Activated CD8-positive, alpha-beta T cell treated with anti-CD3 and anti-CD28 coated beads for 36 hours (primary cell): ENCODE results near the gene SORT1. TPM values are rescaled to one million over a fixed set of nuclear protein-coding genes. Genes with fewer than 3 reads are reported as not detected.

Experiments
- ATAC-seq: fragments of 200-7000 bp; cut with Tn5 transposase; one replicate; pipeline ENCODE4 v1.10.0; 2021; ENCODE audit warnings: mild to moderate bottlenecking, moderate library complexity
- CTCF ChIA-PET: fragments of 350-600 bp; sonication (Branson Sonifier 250); formaldehyde crosslinking; loops from one replicate; lab custom pipeline; 2021; ENCODE audit warnings: antibody characterized with exemption; lab: Charles Lee
- POLR2A ChIA-PET: fragments of 350-600 bp; sonication (Branson Sonifier 250); formaldehyde crosslinking; loops from one replicate; lab custom pipeline; 2021; ENCODE audit warnings: antibody characterized with exemption; lab: Charles Lee
- DNase-seq: peaks from one replicate; pipeline ENCODE4 v3.0.0-alpha.2; 2020
- H3K27ac Mint-ChIP-seq: one replicate; pipeline ENCODE4 v1.8.0; 2021; ENCODE audit warnings: mild to moderate bottlenecking, mixed read lengths
- H3K27me3 Mint-ChIP-seq: one replicate; pipeline ENCODE4 v1.8.0; 2021; ENCODE audit warnings: mixed read lengths
- H3K36me3 Mint-ChIP-seq: one replicate; pipeline ENCODE4 v1.8.0; 2021; ENCODE audit warnings: low read depth, mixed read lengths
- H3K4me1 Mint-ChIP-seq: one replicate; pipeline ENCODE4 v1.8.0; 2021; ENCODE audit warnings: low read depth, mixed read lengths
- H3K4me3 Mint-ChIP-seq: one replicate; pipeline ENCODE4 v1.8.0; 2021; ENCODE audit warnings: mild to moderate bottlenecking, moderate library complexity, mixed read lengths
- H3K9me3 Mint-ChIP-seq: one replicate; pipeline ENCODE4 v1.8.0; 2021; ENCODE audit warnings: mixed read lengths
- CTCF ChIP-seq: fragments of 200-600 bp; IDR thresholded peaks from one replicate; pipeline ENCODE4 v1.8.0; 2022; ENCODE audit warnings: antibody characterized with exemption, mild to moderate bottlenecking
- intact Hi-C: fragments of 100-400 bp; cut with micrococcal nuclease; formaldehyde crosslinking; loops from one replicate; pipeline ENCODE4 v1.10.0; 2022
- total RNA-seq, 2 experiments: library from RNA; stranded (reverse); gene quantifications; one replicate each; pipeline ENCODE4 v1.2.3, GENCODE V29; 2021

The SORT1 gene
- total RNA-seq, 2 experiments from 2014 or later: 2.5 to 3.2 TPM

GRCh38 chr1:109269212-109269980, 128.3 kb downstream of the SORT1 start:
- Mint-ChIP-seq H3K36me3 (no peaks in the 10 kb centered on the region), H3K27ac (no peak overlapping the region), H3K4me3 (no peak overlapping the region), H3K4me1 (no peaks in the 10 kb centered on the region), H3K27me3 (no peaks in the 10 kb centered on the region), H3K9me3 (no peaks in the 10 kb centered on the region)
- ChIA-PET CTCF (interaction anchor here (0.7 to 2.5 kb wide), 2 partner anchors 68 to 129 kb away, joined by 3 to 11 read pairs; partner anchors contain the start of gene SORT1), POLR2A (no interaction called here)
- DNase-seq: no peak
- intact Hi-C loops: no loop called here
- TF ChIP-seq CTCF: no peak
- ATAC-seq: no peak

GRCh38 chr1:109268431-109269211, 129.1 kb downstream of the SORT1 start:
- no peak for DNase-seq
- H3K4me3 Mint-ChIP-seq: no peak overlapping the region
- CTCF ChIA-PET: interaction anchor here (0.6 to 2.5 kb wide), 3 partner anchors 67 to 264 kb away, joined by 3 to 11 read pairs (median 4); partner anchors contain the start of gene SORT1

GRCh38 chr1:109267743-109268300, 129.9 kb downstream of the SORT1 start:
- ChIA-PET CTCF (interaction anchor here (0.6 to 2.5 kb wide), 2 partner anchors 131 to 265 kb away, joined by 4 to 11 read pairs; partner anchors contain the start of gene SORT1), POLR2A (interaction anchor here (0.5 kb wide), 1 partner anchor 460 kb away, joined by 3 read pairs; no protein-coding TSS in a partner anchor)
- no peak overlapping the region for H3K27ac Mint-ChIP-seq

More at GRCh38 chr1:109268431-109269211, 129.1 kb downstream of the SORT1 start:
- Mint-ChIP-seq H3K27ac (no peak overlapping the region), H3K27me3 (no peaks in the 10 kb centered on the region), H3K36me3 (no peaks in the 10 kb centered on the region), H3K9me3 (no peaks in the 10 kb centered on the region), H3K4me1 (no peaks in the 10 kb centered on the region)
- intact Hi-C loops: no loop called here
- no peak for ATAC-seq
- TF ChIP-seq CTCF: no peak
- POLR2A ChIA-PET: no interaction called here

GRCh38 chr1:109266965-109267364, 130.8 kb downstream of the SORT1 start:
- Mint-ChIP-seq H3K36me3 (no peaks in the 10 kb centered on the region), H3K27ac (no peak overlapping the region), H3K4me1 (peaks cover 2% of the 10 kb centered on the region), H3K27me3 (no peaks in the 10 kb centered on the region), H3K4me3 (no peak overlapping the region), H3K9me3 (no peaks in the 10 kb centered on the region)
- ChIA-PET POLR2A (no interaction called here), CTCF (interaction anchor here (1.3 kb wide), 1 partner anchor 132 kb away, joined by 3 read pairs; no protein-coding TSS in a partner anchor)
- no peak for TF ChIP-seq CTCF
- DNase-seq (no peak), ATAC-seq (no peak)
- intact Hi-C loops: no loop called here

More at GRCh38 chr1:109267743-109268300, 129.9 kb downstream of the SORT1 start:
- Mint-ChIP-seq H3K9me3 (no peaks in the 10 kb centered on the region), H3K36me3 (no peaks in the 10 kb centered on the region), H3K4me3 (no peak overlapping the region), H3K4me1 (peaks cover 2% of the 10 kb centered on the region), H3K27me3 (no peaks in the 10 kb centered on the region)
- TF ChIP-seq CTCF: no peak
- intact Hi-C loops: no loop called here
- ATAC-seq (no peak), DNase-seq (no peak)
